SJSA1 (cell line): ENCODE measurements around the gene GRIK4. TPM values are rescaled to one million over a fixed set of nuclear protein-coding genes. Genes with fewer than 3 reads are reported as not detected.

Experiments used
- DNase-seq, 2 experiments: peaks; one replicate each; pipeline ENCODE4 v3.0.0-alpha.2; 2015 to 2020; ENCODE audit warnings: low spot score in 2 of 2, low read depth in 1 of 2
- H3K27ac ChIP-seq: fragments of 250-450 bp; sonication (Bioruptor Pico); 2 replicates; pipeline ENCODE4 v1.5.1; 2020; ENCODE audit warnings: mild to moderate bottlenecking, moderate library complexity
- H3K27me3 ChIP-seq: fragments of 250-450 bp; sonication (Bioruptor Pico); replicated peaks from 2 replicates; pipeline ENCODE4 v1.5.1; 2020; ENCODE audit warnings: mild to moderate bottlenecking, moderate library complexity
- H3K36me3 ChIP-seq: fragments of 250-450 bp; sonication (Bioruptor Pico); 2 replicates; pipeline ENCODE4 v1.5.1; 2020; ENCODE audit warnings: mild to moderate bottlenecking
- H3K4me1 ChIP-seq: fragments of 250-450 bp; sonication (Bioruptor Pico); replicated peaks from 2 replicates; pipeline ENCODE4 v1.6.1; 2021; ENCODE audit warnings: mild to moderate bottlenecking
- H3K4me3 ChIP-seq: fragments of 250-450 bp; sonication (Bioruptor Pico); 2 replicates; pipeline ENCODE4 v1.5.1; 2020; ENCODE audit warnings: mild to moderate bottlenecking
- H3K9me3 ChIP-seq: fragments of 250-450 bp; sonication (Bioruptor Pico); replicated peaks from 2 replicates; pipeline ENCODE4 v1.5.1; 2020; ENCODE audit warnings: mild to moderate bottlenecking
- total RNA-seq: library from RNA; depleted of rRNA; stranded (reverse); fragments of >200 nt; shearing (Covaris generic); gene quantifications from 2 replicates; pipeline ENCODE4 v1.2.3, GENCODE V29; 2014

GRIK4 gene
- total RNA-seq, 1 experiment from 2014 or later: not detected

DNA sequence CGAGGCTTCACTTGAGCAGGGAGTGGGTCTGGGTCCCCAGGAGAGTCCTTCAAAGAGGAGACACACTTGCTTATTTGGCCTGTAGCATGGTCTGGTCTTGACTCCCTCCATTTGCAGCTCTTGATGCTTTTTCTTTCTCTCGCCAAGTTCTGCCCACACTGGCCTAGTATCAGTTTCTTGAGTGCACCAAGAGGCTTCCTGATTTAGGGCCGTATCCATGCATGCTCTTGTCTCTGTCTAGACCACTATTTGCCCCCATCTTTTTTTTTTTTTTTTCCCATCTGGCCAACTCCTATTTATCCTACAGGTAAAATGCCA lies 170.7 kb downstream of the GRIK4 start:
- no peak for DNase-seq
- Histone ChIP-seq H3K4me3 (no peak overlapping the region), H3K27me3 (no peaks in the 10 kb centered on the region), H3K4me1 (no peaks in the 10 kb centered on the region), H3K27ac (no peak overlapping the region), H3K36me3 (no peaks in the 10 kb centered on the region), H3K9me3 (no peaks in the 10 kb centered on the region)

GRCh38 chr11:120682866-120683265 lies 171.3 kb downstream of the GRIK4 start:
- no peaks in the 10 kb centered on the region for H3K4me1 ChIP-seq
- H3K27ac ChIP-seq: no peak overlapping the region
- no peaks in the 10 kb centered on the region for H3K27me3 ChIP-seq
- DNase-seq: no peak
- no peaks in the 10 kb centered on the region for H3K9me3 ChIP-seq
- H3K36me3 ChIP-seq: no peaks in the 10 kb centered on the region
- H3K4me3 ChIP-seq: no peak overlapping the region

- Histone ChIP-seq H3K9me3 (no peaks in the 10 kb centered on the region), H3K4me3 (no peak overlapping the region), H3K27me3 (no peaks in the 10 kb centered on the region), H3K36me3 (no peaks in the 10 kb centered on the region), H3K4me1 (no peaks in the 10 kb centered on the region), H3K27ac (no peak overlapping the region)
- no peak for DNase-seq
Measured at GRCh38 chr11:120686516-120686915, 175.0 kb downstream of the GRIK4 start.

GRCh38 chr11:120688163-120688562 lies 176.6 kb downstream of the GRIK4 start:
- no peaks in the 10 kb centered on the region for H3K4me1 ChIP-seq
- H3K4me3 ChIP-seq: no peak overlapping the region
- DNase-seq: no peak
- H3K27ac ChIP-seq: no peak overlapping the region
- H3K9me3 ChIP-seq: no peaks in the 10 kb centered on the region
- H3K27me3 ChIP-seq: no peaks in the 10 kb centered on the region
- no peaks in the 10 kb centered on the region for H3K36me3 ChIP-seq

GRCh38 chr11:120689596-120690275 lies 178.2 kb downstream of the GRIK4 start:
- no peak for DNase-seq
- Histone ChIP-seq H3K4me3 (no peak overlapping the region), H3K27me3 (no peaks in the 10 kb centered on the region), H3K9me3 (no peaks in the 10 kb centered on the region), H3K27ac (no peak overlapping the region), H3K4me1 (no peaks in the 10 kb centered on the region), H3K36me3 (no peaks in the 10 kb centered on the region)

- H3K4me3 ChIP-seq: no peak overlapping the region
- no peaks in the 10 kb centered on the region for H3K9me3 ChIP-seq
- DNase-seq: no peak
- no peaks in the 10 kb centered on the region for H3K27me3 ChIP-seq
- H3K27ac ChIP-seq: no peak overlapping the region
- no peaks in the 10 kb centered on the region for H3K4me1 ChIP-seq
- no peaks in the 10 kb centered on the region for H3K36me3 ChIP-seq
Measured at GRCh38 chr11:120690406-120690805, 178.9 kb downstream of the GRIK4 start.

DNA sequence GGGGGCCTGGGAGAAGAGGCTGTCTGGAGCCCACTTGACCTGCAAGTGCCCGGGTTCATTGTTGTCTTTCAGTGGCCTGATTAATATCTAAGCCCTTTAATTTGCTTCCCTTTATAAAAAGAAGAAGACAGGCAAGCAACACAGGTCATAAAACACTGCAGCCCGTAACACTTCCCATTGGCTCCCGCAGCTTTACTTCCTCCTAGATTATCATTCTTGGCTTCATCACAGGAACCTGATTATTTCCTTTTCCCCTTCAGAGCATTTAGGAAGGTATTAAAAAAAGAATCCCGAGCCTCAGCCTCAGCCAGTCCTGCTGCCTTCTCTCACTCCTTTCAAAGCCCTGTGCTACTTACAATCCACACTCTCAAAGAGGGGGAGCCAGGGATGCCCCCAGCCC lies 183.2 kb downstream of the GRIK4 start:
- Histone ChIP-seq H3K27ac (no peak overlapping the region), H3K4me3 (no peak overlapping the region), H3K9me3 (no peaks in the 10 kb centered on the region), H3K36me3 (no peaks in the 10 kb centered on the region), H3K27me3 (no peaks in the 10 kb centered on the region), H3K4me1 (no peaks in the 10 kb centered on the region)
- no peak for DNase-seq

GRCh38 chr11:120695426-120695825 lies 183.9 kb downstream of the GRIK4 start:
- H3K27me3 ChIP-seq: no peaks in the 10 kb centered on the region
- H3K27ac ChIP-seq: no peak overlapping the region
- H3K9me3 ChIP-seq: no peaks in the 10 kb centered on the region
- DNase-seq: no peak
- H3K36me3 ChIP-seq: no peaks in the 10 kb centered on the region
- no peak overlapping the region for H3K4me3 ChIP-seq
- no peaks in the 10 kb centered on the region for H3K4me1 ChIP-seq

- Histone ChIP-seq H3K27ac (no peak overlapping the region), H3K4me3 (no peak overlapping the region), H3K9me3 (no peaks in the 10 kb centered on the region), H3K36me3 (no peaks in the 10 kb centered on the region), H3K4me1 (no peaks in the 10 kb centered on the region), H3K27me3 (no peaks in the 10 kb centered on the region)
- DNase-seq: no peak
Measured at GRCh38 chr11:120695939-120696338, 184.4 kb downstream of the GRIK4 start.

DNA sequence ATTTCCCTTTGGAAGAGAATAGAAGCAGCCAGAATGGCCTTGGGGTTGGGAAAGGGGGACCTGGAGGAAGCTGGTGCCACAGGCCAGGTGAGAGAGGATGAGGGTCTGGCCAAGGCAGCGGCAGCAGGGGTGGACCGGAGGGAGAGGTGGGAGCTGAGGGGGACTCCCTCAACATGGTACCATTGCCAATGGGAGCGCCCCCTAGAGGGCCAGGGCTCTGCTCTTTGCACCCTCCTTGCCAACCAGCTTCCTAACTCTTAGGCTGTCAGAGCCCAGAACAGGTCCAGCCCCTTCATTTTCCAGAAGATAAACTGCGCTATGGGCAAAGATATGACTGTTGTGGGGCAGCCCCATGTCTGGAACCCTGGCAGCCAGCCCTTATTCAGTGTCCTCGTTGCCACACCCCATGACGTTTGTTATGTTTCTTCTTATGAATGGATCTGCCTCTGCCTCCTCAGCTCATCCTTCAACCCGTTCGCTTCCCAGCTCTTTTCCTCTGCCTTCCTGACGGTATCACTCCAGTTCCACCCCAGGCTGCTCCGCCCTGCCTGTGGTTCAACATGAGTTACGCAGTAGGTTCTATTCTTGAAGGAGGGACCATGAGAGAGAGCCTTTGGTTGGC lies 185.2 kb downstream of the GRIK4 start:
- DNase-seq: no peak
- H3K4me3 ChIP-seq: no peak overlapping the region
- H3K36me3 ChIP-seq: no peaks in the 10 kb centered on the region
- H3K4me1 ChIP-seq: no peaks in the 10 kb centered on the region
- no peaks in the 10 kb centered on the region for H3K27me3 ChIP-seq
- H3K27ac ChIP-seq: no peak overlapping the region
- H3K9me3 ChIP-seq: no peaks in the 10 kb centered on the region

DNA sequence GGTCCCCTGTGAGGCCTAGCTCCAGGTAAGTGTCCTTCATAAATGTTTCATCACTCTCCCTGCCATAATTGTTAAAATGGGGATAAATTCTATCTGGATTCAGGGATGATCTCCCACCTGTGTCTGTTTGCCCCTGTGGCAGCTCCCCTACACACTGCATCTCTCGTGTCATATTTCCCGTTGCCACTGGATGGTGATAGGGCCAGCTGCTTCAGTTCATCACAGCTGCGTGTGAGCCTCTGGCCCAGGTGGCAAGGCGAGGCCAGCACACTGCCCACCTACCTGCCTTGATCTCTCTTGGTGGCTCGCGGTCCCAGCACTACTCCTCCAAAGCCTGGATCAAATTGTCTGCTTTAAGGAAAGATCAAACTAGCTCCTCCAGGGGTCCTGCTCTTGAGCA lies 187.4 kb downstream of the GRIK4 start:
- H3K36me3 ChIP-seq: no peaks in the 10 kb centered on the region
- no peaks in the 10 kb centered on the region for H3K4me1 ChIP-seq
- H3K27me3 ChIP-seq: no peaks in the 10 kb centered on the region
- no peak overlapping the region for H3K4me3 ChIP-seq
- no peaks in the 10 kb centered on the region for H3K9me3 ChIP-seq
- H3K27ac ChIP-seq: no peak overlapping the region
- DNase-seq: no peak

DNA sequence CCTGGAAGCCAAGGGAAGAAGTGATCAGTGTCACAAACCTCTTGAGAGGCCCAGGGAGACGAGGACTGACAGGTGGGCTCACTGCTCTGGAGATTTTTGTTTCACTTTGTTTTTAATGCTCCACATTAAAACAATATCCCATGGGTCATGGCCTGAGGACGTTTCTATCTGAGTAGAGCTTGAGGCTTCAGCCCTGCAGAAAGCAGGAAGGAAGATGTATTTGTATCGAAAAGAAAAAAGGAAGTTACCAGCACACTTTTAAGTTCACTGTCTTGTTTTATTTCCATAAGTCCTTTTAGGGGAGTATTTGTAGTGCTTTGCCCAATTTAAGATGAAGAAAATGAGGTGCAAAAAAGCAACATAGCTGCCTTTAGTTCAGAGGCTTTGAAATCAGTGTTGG lies 191.1 kb downstream of the GRIK4 start:
- no peaks in the 10 kb centered on the region for H3K36me3 ChIP-seq
- H3K27me3 ChIP-seq: no peaks in the 10 kb centered on the region
- H3K4me3 ChIP-seq: no peak overlapping the region
- H3K4me1 ChIP-seq: no peaks in the 10 kb centered on the region
- no peak overlapping the region for H3K27ac ChIP-seq
- DNase-seq: no peak
- no peaks in the 10 kb centered on the region for H3K9me3 ChIP-seq

GRCh38 chr11:120703358-120704152 lies 192.0 kb downstream of the GRIK4 start:
- Histone ChIP-seq H3K4me1 (no peaks in the 10 kb centered on the region), H3K4me3 (no peak overlapping the region), H3K27me3 (no peaks in the 10 kb centered on the region), H3K27ac (no peak overlapping the region), H3K36me3 (no peaks in the 10 kb centered on the region), H3K9me3 (no peaks in the 10 kb centered on the region)
- DNase-seq: no peak

- H3K27ac ChIP-seq: no peak overlapping the region
- no peak for DNase-seq
- H3K4me3 ChIP-seq: no peak overlapping the region
- no peaks in the 10 kb centered on the region for H3K27me3 ChIP-seq
- H3K4me1 ChIP-seq: no peaks in the 10 kb centered on the region
- H3K36me3 ChIP-seq: no peaks in the 10 kb centered on the region
- no peaks in the 10 kb centered on the region for H3K9me3 ChIP-seq
Measured at GRCh38 chr11:120704256-120704750, 192.8 kb downstream of the GRIK4 start.
